ENCODE data around the gene PAPSS2. TPM values are rescaled to one million over a fixed set of nuclear protein-coding genes. Genes with fewer than 3 reads are reported as not detected.

Gene PAPSS2
- total RNA-seq, 1 experiment from 2014 or later, result 14.6 TPM

GRCh38 chr10:87702260-87702972 lies 42.7 kb downstream of the PAPSS2 start (continued):
- TF ChIP-seq ZBTB33 (IDR thresholded peaks at IDR 0.05; ENCODE audit: extremely low read depth, insufficient replicate concordance, low read length) (no peak), POLR2A (IDR thresholded peaks at IDR 0.05; ENCODE audit: borderline replicate concordance, extremely low read depth, insufficient read depth, insufficient read length) (no peak), EGR1 (IDR thresholded peaks at IDR 0.05; ENCODE audit: low read depth) (no peak)

- H3K9me3 ChIP-seq (ENCODE audit: control insufficient read depth in 1 of 2, insufficient read depth in 1 of 2, low read depth in 1 of 2, low read length in 2 of 2), result no peaks in the 10 kb centered on the region
- H3K4me1 ChIP-seq (ENCODE audit: control insufficient read depth in 1 of 2, insufficient read depth in 2 of 2, low read length in 2 of 2), result peaks cover 25 to 38% of the 10 kb centered on the region in 2 experiments
- ChIA-PET RAD21 (ENCODE audit: low non-redundant PET in 1 of 2, low total read pairs in 2 of 2, uncharacterized antibody in 2 of 2, unreplicated experiment in 2 of 2) (no interaction called here), POLR2A (no interaction called here), CTCF (no interaction called here)
- no peak overlapping the region for H3K9ac ChIP-seq (ENCODE audit: low read length)
- H3K36me3 ChIP-seq (ENCODE audit: control insufficient read depth in 1 of 2, insufficient read depth in 2 of 2, low read length in 2 of 2), result no peaks in the 10 kb centered on the region
- H3K4me2 ChIP-seq (ENCODE audit: low read length), result no peak overlapping the region
- no peak for DNase-seq (ENCODE audit: low read depth, low spot score)
- TF ChIP-seq REST (IDR thresholded peaks at IDR 0.05; ENCODE audit: low read depth) (no peak), CTCF (IDR thresholded peaks at IDR 0.05 in 2 of 3, conservative IDR thresholded peaks at IDR 0.05 in 1 of 3; ENCODE audit: borderline replicate concordance in 1 of 3, insufficient read depth in 1 of 3, low read depth in 2 of 3, low read length in 2 of 3) (no peak), YY1 (IDR thresholded peaks at IDR 0.05; ENCODE audit: extremely low read depth, insufficient replicate concordance, low read depth, low read length) (no peak), ELF1 (IDR thresholded peaks at IDR 0.05; ENCODE audit: borderline replicate concordance, low read depth) (no peak), SIN3A (IDR thresholded peaks at IDR 0.05; ENCODE audit: low read depth) (no peak), ZNF274 (IDR thresholded peaks at IDR 0.05; ENCODE audit: low read depth, low read length) (no peak), EGR1 (IDR thresholded peaks at IDR 0.05; ENCODE audit: low read depth) (no peak), ZBTB33 (IDR thresholded peaks at IDR 0.05; ENCODE audit: extremely low read depth, insufficient replicate concordance, low read length) (no peak), ZFX (IDR thresholded peaks at IDR 0.05) (no peak), POLR2A (IDR thresholded peaks at IDR 0.05; ENCODE audit: borderline replicate concordance, extremely low read depth, insufficient read depth, insufficient read length) (no peak), EZH2 (IDR thresholded peaks at IDR 0.05) (no peak), POLR2AphosphoS5 (IDR thresholded peaks at IDR 0.05; ENCODE audit: low read depth, low read length) (no peak), SP1 (IDR thresholded peaks at IDR 0.05; ENCODE audit: low read depth) (no peak)
- H3K27me3 ChIP-seq (ENCODE audit: insufficient read depth, low read length), result no peaks in the 10 kb centered on the region
- H2AFZ ChIP-seq (ENCODE audit: low read depth, low read length, poor library complexity, severe bottlenecking), result no peak overlapping the region
- BruUV-seq (replicated peaks), result no TSS peak
- H3K9me2 ChIP-seq (ENCODE audit: insufficient read depth), result no peaks in the 10 kb centered on the region
- H4K20me1 ChIP-seq (ENCODE audit: insufficient read depth), result no peaks in the 10 kb centered on the region
- no peak overlapping the region for H3K27ac ChIP-seq (ENCODE audit: low read depth, low read length)
- H3K79me2 ChIP-seq (ENCODE audit: insufficient read depth, low read length), result no peaks in the 10 kb centered on the region
- intact Hi-C loops (cut with micrococcal nuclease), result no loop called here
- no peak overlapping the region for H3K4me3 ChIP-seq (replicated peaks in 1 of 2; ENCODE audit: low read depth in 1 of 2, low read length in 2 of 2)
- ATAC-seq, result no peak
Measured at GRCh38 chr10:87702973-87703294, 43.3 kb downstream of the PAPSS2 start.
